Activated CD4-positive, CD25-positive, alpha-beta regulatory T cell (primary cell): Measurements from ENCODE around the gene PI4KB.

Experiments
- DNase-seq, 4 experiments: peaks; one replicate each; lab custom pipeline; 2025; lab: John Stamatoyannopoulos, UW

PI4KB gene

GRCh38 chr1:151311589-151312331, 15.5 kb downstream of the PI4KB start:
- peak; percentile 23 to 66 (median 34) for DNase-seq

DNA sequence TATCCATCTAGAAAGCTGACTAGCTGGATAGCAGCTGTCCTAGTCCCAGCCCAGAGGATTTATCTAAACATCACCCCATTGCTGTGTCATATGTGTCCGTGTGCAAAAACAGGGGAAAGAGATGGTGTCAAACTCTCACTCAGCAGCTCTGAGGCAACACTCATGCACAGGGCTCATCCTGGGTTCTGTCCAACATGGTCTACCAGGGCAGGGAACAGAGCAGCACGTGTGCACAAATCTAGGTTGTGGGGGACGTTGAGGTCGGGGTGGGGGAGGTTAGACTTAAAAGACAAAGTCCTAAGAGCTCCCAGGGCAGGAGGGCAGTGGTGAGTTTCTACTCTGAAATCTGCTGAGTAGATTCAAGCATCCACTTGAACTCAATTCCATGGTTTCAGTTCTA, 16.2 kb downstream of the PI4KB start:
- no peak for DNase-seq

DNA sequence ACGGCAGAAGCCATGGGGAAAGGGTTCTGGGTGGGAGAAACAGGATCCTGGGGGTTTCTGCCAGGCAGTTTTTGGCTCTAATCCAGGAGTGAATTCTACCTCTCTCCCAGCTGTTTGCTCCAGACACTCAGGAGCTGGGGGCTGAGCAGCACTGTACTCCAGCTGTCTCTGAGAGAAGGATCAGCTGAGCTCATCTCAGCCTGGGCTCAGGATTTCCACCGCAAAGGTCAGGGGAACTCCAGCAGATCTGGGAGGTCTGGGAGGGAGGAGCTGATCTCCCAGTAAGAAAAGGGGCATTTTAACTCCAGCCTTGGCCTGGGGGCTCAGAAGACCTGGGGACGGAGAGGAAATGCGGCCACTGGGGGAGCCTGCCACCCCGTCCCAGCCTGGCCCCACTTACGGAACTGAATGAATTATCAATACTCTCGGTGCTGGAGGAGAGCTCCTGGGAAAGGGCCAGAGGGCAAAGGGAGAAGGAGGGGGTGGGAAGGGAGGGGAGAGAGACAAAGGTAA, 17.3 kb downstream of the PI4KB start:
- DNase-seq: no peak

DNA sequence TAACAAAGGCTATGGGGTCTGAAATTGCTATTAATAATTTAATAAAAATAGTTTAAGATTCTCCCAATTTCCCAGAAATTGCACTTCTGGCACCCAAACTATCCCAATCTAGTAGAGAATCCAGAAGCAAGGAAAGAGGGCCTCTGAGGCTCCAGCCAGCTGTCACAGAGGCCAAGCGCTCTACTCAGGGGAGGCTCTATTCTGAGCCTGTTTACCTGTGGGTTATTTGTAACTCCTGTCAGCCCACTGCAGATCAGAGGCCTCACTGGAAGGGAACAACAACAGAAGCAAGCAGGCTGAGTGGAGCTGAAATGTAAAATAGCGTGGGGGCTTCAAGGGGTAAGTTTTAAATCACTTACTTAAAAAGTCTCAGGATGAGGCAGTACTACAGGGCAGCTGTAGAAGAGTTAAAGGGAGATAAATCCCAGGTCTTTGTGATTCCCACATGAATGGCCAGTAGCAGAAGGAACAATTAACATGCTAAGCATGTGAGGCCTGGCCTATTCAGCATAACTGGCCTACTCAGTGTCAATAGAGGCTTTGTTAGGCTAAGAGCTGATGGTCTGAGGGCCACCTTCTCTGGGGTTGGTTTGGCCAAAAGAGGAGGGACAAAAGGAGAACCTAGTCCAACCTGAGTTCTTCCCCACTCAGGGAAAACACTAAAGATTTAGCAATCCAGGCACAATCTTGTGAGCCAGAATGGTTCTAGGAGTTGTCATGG, 32.3 kb downstream of the PI4KB start:
- no peak for DNase-seq

DNA sequence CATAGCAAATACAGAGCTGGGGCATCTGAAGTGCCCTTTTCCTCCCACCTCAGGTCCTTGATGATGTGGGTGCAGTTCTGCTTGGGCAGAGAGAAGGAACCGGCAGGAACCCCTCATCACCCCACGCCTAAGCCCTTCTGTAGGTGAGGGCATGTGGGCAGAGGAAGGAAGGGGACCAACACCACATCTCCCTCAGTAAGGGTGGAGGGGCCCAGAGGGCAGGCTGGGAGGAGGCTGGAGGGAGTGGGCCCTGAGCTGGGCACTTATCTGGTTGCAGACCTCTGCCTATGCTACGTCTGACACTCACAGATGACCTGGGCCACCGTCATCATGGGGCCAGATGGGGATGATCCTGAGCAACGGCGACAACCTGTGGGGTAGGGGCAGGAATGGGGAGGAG, 34.1 kb downstream of the PI4KB start:
- DNase-seq: no peak

- no peak for DNase-seq
Measured at GRCh38 chr1:151292207-151293030, 34.8 kb downstream of the PI4KB start.

- DNase-seq: no peak
Measured at GRCh38 chr1:151290709-151291303, 36.4 kb downstream of the PI4KB start.

DNA sequence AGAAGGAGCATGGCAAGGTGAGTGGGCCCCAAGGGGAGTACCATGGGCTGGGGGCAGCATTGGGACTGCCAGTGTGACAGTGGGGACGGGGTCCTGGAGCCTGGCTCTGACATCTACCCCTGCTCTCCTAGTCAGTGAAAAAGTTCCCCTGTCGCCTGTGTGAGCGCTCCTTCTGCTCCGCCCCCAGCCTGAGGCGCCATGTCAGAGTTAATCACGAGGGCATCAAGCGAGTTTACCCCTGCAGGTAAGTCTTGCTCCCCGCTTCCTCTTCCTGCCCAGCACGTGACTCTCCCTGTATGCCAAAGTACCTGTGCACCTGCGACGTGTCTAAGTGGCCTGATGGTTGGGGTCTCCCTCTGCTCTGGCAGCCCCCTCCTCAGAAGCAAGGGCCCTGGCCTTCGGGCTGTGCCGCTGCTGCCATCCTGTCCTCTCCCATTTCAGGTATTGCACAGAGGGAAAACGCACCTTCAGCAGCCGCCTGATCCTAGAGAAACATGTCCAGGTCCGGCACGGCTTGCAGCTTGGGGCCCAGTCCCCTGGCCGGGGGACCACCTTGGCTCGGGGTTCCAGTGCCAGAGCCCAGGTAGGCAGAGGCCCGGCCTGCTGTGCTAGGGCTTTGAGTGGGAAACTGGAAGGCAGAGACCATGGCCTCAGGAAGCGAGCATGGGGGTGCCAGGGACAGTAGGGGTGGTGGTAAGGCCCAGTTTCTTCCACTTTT, 37.1 kb downstream of the PI4KB start:
- no peak for DNase-seq

GRCh38 chr1:151289080-151289935, 37.9 kb downstream of the PI4KB start:
- DNase-seq: no peak

GRCh38 chr1:151288502-151288901, 38.7 kb downstream of the PI4KB start:
- no peak for DNase-seq

DNA sequence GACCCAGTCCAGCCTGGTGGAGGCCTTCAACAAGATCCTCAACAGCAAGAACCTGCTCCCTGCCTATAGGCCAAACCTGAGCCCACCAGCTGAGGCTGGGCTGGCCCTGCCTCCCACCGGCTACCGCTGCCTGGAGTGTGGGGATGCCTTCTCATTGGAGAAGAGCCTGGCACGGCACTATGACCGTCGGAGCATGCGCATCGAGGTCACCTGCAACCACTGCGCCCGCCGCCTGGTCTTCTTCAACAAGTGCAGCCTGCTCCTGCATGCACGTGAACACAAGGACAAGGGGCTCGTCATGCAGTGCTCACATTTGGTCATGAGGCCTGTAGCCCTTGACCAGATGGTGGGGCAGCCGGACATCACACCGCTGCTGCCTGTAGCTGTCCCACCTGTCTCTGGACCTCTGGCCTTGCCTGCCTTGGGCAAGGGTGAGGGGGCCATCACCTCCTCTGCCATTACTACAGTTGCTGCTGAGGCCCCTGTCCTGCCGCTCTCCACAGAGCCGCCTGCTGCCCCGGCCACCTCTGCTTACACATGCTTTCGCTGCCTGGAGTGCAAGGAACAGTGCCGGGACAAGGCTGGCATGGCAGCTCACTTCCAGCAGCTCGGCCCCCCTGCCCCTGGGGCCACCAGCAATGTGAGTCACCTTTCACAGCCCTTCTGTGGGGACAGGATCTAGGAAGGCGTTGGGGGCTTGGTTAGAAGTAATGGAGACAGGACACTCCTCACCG, 39.3 kb downstream of the PI4KB start:
- no peak for DNase-seq

DNA sequence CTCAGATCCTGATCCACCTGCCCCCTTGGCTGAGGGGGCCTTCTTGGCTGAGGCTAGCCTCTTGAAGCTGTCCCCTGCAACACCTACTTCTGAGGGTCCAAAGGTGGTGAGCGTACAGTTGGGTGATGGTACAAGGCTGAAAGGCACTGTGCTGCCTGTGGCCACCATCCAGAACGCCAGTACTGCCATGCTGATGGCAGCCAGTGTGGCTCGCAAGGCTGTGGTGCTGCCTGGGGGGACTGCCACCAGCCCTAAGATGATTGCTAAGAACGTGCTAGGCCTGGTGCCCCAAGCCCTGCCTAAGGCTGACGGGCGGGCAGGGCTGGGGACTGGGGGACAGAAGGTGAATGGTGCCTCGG, 39.9 kb downstream of the PI4KB start:
- no peak for DNase-seq

DNA sequence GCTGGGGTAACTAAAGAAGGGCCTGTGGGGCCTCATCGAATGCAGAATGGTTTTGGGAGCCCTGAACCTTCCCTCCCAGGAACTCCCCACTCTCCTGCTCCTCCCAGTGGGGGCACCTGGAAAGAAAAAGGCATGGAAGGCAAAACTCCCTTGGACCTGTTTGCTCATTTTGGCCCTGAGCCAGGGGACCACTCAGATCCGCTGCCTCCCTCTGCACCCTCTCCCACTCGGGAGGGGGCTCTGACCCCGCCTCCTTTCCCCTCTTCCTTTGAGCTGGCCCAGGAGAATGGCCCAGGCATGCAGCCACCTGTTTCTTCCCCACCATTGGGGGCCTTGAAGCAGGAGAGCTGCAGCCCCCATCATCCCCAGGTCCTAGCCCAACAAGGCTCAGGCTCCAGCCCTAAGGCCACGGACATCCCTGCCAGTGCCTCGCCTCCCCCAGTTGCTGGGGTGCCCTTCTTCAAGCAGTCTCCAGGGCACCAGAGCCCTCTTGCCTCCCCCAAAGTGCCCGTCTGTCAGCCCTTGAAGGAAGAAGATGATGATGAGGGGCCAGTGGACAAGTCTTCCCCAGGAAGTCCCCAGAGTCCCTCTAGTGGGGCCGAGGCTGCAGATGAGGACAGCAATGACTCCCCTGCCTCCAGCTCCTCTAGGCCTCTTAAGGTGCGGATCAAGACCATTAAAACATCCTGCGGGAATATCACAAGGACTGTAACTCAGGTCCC, 40.4 kb downstream of the PI4KB start:
- DNase-seq: no peak

GRCh38 chr1:151284013-151284577, 43.1 kb downstream of the PI4KB start:
- DNase-seq: no peak

DNA sequence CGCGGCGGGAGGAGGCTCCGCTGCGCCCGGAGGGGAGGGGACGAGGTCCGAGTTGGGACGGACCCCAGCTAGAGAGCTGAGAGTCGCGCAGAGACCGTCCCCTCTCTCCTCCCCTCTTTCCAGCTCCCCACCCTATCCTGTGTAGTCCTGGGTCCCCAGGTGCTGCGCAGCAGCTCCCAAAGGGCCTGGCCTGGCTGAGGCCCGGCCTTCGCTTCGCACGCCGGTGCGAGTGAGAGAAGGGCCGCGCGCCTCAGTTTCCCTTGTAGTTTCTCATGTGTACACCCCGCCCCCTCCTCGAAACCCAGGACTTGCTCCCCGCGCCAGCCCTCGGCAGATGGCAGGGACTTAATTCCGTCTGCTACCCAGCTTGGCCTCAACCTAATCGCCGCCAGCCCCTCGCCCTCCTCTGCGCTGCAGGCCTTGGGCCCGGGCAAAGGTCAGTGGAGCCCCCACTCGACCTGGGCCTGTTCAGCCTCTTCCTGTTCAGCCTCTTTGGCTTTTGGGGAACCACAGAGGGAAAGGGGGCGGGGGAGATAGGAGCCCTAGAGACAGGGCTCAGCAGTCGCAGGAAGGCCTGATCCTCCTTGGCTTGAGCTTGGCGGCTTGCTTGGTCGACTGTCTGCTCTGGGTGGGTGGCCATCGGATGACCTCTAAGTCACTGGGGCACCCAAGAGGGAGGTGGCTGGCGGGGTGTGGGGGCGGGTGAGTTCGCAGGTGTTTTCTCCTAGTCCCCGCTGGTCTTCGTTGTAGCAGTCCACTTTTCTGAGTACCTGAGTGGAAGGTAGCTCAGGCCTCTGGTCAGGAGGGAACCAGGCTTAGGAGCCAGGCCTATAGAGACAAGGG, 44.1 kb downstream of the PI4KB start:
- DNase-seq: no peak

- DNase-seq: peak; percentile 96 to 97 (median 96)
Measured at GRCh38 chr1:151281969-151282882, 45.0 kb downstream of the PI4KB start, which contains the start of gene ZNF687. Gene ZNF687, plus strand, starts transcription at chr1:151282299. Its CDS starts 3,993 bp downstream, at chr1:151286292.
